GM21515 (cell line): ENCODE results near the gene WWC1.
"Not testable (repeated sequence)": the region's sequence is repeated elsewhere in the genome, so short reads cannot be mapped to it uniquely, and the experiment has no call there.

Source experiments
- ATAC-seq: cut with Tn5 transposase; IDR thresholded peaks from one replicate; pipeline ENCODE4 v1.9.1; 2021; ENCODE audit not compliant: unreplicated experiment

The WWC1 gene

GRCh38 chr5:168434746-168435321 lies 143.4 kb downstream of the WWC1 start:
- ATAC-seq: no peak

GRCh38 chr5:168435340-168435739 lies 143.9 kb downstream of the WWC1 start:
- not testable (repeated sequence) for ATAC-seq

GRCh38 chr5:168438349-168438748 lies 146.9 kb downstream of the WWC1 start:
- ATAC-seq: no peak

GRCh38 chr5:168443533-168443932 lies 152.1 kb downstream of the WWC1 start:
- no peak for ATAC-seq

GRCh38 chr5:168443950-168444700 lies 152.7 kb downstream of the WWC1 start:
- ATAC-seq: no peak

GRCh38 chr5:168446983-168447619 lies 155.7 kb downstream of the WWC1 start:
- no peak for ATAC-seq

GRCh38 chr5:168447808-168448207 lies 156.4 kb downstream of the WWC1 start:
- no peak for ATAC-seq

- no peak for ATAC-seq
Observed at GRCh38 chr5:168449166-168449565, 157.7 kb downstream of the WWC1 start.

GRCh38 chr5:168451565-168451964 lies 160.1 kb downstream of the WWC1 start:
- no peak for ATAC-seq

- ATAC-seq: no peak
Observed at GRCh38 chr5:168455201-168455600, 163.8 kb downstream of the WWC1 start.

- no peak for ATAC-seq
Observed at GRCh38 chr5:168457542-168457941, 166.1 kb downstream of the WWC1 start.

GRCh38 chr5:168460606-168461005 lies 169.2 kb downstream of the WWC1 start:
- ATAC-seq: no peak

GRCh38 chr5:168463081-168463480 lies 171.6 kb downstream of the WWC1 start:
- no peak for ATAC-seq

- ATAC-seq: no peak
Observed at GRCh38 chr5:168464214-168464613, 172.8 kb downstream of the WWC1 start.

- no peak for ATAC-seq
Observed at GRCh38 chr5:168464641-168465040, 173.2 kb downstream of the WWC1 start.

- no peak for ATAC-seq
Observed at GRCh38 chr5:168467755-168468330, 176.4 kb downstream of the WWC1 start.

- no peak for ATAC-seq
Observed at GRCh38 chr5:168468836-168469235, 177.4 kb downstream of the WWC1 start.

GRCh38 chr5:168469816-168470215 lies 178.4 kb downstream of the WWC1 start:
- ATAC-seq: no peak

GRCh38 chr5:168471785-168472184 lies 180.3 kb downstream of the WWC1 start:
- ATAC-seq: no peak

- ATAC-seq: no peak
Observed at GRCh38 chr5:168472329-168472728, 180.9 kb downstream of the WWC1 start.

GRCh38 chr5:168474319-168474718 lies 182.9 kb downstream of the WWC1 start:
- ATAC-seq: no peak

- ATAC-seq: no peak
Observed at GRCh38 chr5:168477060-168477459, 185.6 kb downstream of the WWC1 start.
